ENCODE results near the gene ARHGAP33. TPM values are rescaled to one million over a fixed set of nuclear protein-coding genes. Genes with fewer than 3 reads are reported as not detected.

ARHGAP33 gene
- total and polyA plus RNA-seq, 10 of the 15 experiments (the other 5 are each of a cell fraction or from before 2014, with no cell fraction given), result 0.05 to 22.9 (median 2.3) TPM; not detected in 1

- TF ChIP-seq ZBTB11 (CRISPR knock-in tag; IDR thresholded peaks at IDR 0.05) (no peak), ZBED1 (IDR thresholded peaks at IDR 0.05; ENCODE audit: borderline replicate concordance) (no peak), RB1 (IDR thresholded peaks at IDR 0.05; ENCODE audit: borderline replicate concordance) (no peak; the same call in 1 of the 2 replicates), NFIC (IDR thresholded peaks at IDR 0.05; ENCODE audit: low read depth, low read length) (no peak), PRDM15 (CRISPR knock-in tag; IDR thresholded peaks at IDR 0.05) (no peak), ZBTB40 (IDR thresholded peaks at IDR 0.05; ENCODE audit: borderline replicate concordance) (peak; percentile 91), SPI1 (IDR thresholded peaks at IDR 0.05; ENCODE audit: borderline replicate concordance, insufficient read depth, low read depth, low read length) (peak; percentile 66), POU2F2 (IDR thresholded peaks at IDR 0.05; ENCODE audit: borderline replicate concordance, low read depth, low read length) (peak; percentile 34; the same call in 1 of the 3 replicates), ESRRA (IDR thresholded peaks at IDR 0.05; ENCODE audit: low read length) (no peak), TARDBP (IDR thresholded peaks at IDR 0.05; ENCODE audit: borderline replicate concordance) (0 out of 2 replicates have a peak, but pooled peaks have one; percentile 49), TAF1 (IDR thresholded peaks at IDR 0.05; ENCODE audit: borderline replicate concordance, low read depth, low read length) (peak; percentile 60; the same call in 1 of the 2 replicates), MXI1 (IDR thresholded peaks at IDR 0.05; ENCODE audit: low read depth, low read length) (peak; percentile 57), RFX5 (IDR thresholded peaks at IDR 0.05; ENCODE audit: low read depth, low read length) (0 out of 2 replicates have a peak, but pooled peaks have one; percentile 17), ELK1 (IDR thresholded peaks at IDR 0.05; ENCODE audit: low read depth, low read length) (peak; percentile 78), NRF1 (conservative IDR thresholded peaks at IDR 0.05; ENCODE audit: low read depth, low read length) (peak; percentile 96)
Measured at GRCh38 chr19:35745328-35746086, 29.9 kb upstream of the ARHGAP33 start, which contains the start of the genes PSENEN and U2AF1L4 (continued).
